Femur (tissue), 1 donor: Measurements from ENCODE around the gene TSPEAR.
"Not testable (repeated sequence)": the region's sequence is repeated elsewhere in the genome, so short reads cannot be mapped to it uniquely, and the experiment has no call there.

Experiments used
- DNase-seq: peaks from one replicate; pipeline ENCODE4 v3.0.0-alpha.2; 2017

The TSPEAR gene

DNA sequence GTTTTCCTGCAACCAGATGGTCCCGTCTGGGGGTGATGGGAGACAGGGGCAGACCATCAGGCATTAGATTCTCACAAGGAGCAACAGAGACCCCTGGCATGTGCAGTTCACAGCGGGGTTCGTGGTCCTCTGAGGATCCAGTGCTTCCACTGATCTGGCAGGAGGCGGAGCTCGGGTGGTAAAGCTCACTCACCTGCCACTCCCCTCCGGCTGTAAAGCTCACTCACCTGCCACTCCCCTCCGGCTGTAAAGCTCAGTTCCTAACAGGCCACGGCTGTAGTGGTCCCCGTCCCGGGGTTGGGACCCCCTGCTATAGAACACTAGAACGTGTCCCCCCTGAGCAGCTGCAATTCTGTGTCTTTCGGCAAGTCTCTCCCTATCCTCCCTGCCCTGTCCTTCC, 9.8 kb downstream of the TSPEAR start:
- DNase-seq = no peak

DNA sequence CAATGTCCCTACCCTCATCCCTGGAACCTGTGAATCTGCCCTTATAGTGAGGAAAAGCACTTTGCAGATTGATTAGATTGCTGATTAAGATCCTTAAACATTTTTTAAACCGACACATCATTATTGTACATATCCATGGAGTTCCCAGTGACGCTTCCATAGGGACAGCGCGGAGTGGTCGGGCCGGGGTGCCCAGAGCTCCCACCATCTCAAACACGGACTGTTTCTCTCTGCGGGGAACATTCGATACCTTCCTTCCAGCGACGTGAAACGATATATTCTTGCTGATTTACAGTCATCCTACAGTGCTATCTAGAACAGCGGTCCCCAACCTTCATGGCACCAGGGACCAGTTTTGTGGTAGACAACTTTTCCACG, 10.4 kb downstream of the TSPEAR start:
- no peak for DNase-seq

DNA sequence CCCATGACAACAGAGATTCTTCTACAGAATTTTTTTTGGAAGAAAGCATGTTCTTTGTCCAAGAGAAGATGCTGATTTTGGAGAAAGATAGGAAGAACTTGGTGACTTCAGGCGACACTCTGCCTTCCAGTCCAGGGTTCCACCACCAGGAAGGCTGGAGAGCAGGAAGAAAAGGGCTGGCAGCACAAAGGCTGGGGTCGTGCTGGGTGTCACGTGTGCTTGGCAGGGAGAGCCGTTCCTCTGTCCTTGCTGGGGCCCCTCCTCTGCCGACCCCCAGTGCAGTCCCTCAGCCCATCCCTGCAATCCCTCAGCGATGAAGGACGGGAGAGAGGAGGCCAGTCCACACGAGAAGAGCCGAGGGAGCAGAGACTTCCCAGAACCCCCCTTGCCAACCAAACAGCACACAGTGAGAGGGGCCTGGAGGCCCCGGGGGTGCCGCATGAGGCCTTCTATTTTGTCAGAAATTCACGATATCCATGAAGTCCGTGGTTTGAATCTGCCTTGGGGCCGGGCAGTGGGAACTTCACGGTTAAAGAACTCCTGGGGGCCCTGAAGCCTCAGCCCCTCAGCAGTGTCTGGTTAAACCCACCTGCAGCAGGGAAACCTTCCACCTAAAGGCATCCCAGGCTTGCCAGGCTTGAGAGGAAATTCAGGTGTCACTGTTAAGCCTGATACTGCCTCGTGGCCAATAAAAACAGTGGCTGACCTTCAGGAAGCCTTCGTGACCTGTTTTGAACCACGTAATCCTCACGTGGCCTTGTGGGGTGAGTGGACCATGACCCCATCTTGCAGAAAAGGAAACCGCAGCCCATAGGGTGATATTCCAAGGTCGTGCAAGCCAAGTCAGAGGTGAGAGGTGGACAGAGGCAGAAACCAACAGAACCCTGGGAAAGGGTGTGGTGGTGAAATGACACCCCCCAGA, 11.0 kb downstream of the TSPEAR start:
- DNase-seq = no peak

DNA sequence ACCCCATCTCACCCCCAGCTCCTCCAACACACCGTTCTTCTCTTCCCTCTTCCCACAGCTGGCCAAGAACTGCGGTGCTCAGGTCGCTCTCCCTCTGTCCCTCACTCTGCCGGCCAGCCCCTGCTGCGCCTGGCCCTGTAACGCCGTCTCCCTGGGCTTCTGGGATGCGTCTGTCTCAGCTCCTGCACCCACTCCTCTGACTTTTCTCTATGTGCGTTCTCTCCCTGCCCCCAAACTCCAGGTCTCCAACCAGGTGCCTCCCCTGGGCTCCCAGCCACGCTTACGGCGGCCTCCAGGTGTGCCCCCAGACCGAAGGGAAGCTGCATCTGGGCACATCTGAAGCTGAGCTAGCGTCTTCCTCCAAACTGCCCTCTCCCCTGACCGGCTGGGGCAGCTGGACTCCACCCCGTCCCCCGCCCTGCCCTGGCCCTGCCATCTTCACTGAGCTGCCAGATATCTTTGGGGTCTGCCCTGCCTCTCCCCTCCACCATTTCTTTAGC, 11.8 kb downstream of the TSPEAR start:
- DNase-seq = no peak

DNA sequence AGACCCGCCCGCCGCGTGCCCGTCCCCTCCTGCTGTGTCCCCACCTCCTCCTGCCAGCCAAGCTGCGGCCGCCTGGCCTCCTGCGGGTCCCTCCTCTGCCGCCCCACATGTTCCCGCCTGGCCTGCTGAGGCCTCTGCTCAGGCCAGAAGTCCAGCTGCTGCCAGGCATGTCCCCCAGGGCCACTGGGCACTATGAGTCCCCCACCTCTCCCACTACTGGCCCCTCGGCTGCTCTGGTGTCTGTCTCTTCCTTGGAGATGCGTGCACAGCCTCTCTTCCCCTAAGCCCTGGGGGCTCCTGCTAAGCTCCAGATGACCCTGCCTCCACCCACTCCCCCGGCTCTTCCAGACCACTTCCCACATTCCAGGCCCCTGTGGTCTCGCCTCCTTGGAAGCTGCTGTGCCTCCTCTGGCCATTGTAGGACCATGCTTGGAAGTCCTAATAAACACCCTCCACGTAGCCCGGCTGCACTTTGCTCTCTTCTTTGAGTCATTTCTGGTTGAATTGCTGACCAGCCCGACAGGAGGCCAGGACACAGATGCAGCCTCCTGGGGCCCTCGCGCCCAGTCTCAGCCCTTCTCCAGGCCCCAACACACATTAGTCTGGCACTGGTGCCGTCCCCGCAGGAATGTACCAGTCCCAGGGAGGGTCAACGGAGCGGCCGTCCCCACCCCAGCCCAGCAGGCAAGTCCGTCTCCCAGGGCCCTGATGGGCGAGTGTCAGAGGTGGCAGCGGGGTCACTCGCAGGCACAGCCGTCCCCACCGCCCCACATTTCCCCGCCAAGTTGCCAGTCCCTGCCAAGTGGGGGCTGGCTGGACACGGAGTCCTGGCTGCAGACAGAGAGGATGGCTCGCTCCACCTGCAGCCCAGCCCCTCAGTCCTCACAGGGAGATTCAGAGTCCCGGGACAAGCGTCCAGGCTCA, 13.3 kb downstream of the TSPEAR start:
- DNase-seq = no peak

DNA sequence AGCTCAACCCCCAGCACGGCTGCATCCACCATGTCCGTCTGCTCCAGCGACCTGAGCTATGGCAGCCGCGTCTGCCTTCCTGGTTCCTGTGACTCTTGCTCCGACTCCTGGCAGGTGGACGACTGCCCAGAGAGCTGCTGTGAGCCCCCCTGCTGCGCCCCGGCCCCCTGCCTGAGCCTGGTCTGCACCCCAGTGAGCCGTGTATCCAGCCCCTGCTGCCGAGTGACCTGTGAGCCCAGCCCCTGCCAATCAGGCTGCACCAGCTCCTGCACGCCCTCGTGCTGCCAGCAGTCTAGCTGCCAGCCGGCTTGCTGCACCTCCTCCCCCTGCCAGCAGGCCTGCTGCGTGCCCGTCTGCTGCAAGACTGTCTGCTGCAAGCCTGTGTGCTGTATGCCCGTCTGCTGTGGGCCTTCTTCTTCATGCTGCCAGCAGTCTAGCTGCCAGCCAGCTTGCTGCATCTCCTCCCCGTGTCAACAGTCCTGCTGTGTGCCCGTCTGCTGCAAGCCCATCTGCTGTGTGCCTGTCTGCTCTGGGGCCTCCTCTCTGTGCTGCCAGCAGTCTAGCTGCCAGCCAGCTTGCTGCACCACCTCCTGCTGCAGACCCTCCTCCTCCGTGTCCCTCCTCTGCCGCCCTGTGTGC, 14.1 kb downstream of the TSPEAR start, which contains the start of gene KRTAP10-12:
KRTAP10-12 (plus strand) TSS at position 1 of the 639 bp plus-strand sequence; CDS start at position 31, 30 bp downstream.
- DNase-seq = not testable (repeated sequence)

DNA sequence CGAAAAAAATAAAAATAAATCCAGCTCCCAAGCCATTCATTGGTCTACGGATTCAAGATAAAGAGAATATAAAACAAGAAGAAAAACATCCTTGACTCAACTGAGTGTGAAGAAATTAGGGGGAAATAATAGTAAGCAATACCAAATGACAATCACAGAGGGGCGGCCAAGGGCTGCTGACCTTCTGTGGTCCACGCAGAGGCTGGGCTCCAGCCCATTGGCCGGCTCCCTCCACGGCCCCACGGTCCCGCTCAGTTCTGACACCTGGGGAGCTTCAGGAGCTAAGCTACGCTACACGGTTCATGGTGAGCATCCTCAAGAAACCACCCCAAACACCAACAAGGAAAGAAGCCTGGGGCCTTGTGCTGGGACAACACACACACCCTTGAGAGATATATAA, 14.8 kb downstream of the TSPEAR start:
- DNase-seq = no peak

DNA sequence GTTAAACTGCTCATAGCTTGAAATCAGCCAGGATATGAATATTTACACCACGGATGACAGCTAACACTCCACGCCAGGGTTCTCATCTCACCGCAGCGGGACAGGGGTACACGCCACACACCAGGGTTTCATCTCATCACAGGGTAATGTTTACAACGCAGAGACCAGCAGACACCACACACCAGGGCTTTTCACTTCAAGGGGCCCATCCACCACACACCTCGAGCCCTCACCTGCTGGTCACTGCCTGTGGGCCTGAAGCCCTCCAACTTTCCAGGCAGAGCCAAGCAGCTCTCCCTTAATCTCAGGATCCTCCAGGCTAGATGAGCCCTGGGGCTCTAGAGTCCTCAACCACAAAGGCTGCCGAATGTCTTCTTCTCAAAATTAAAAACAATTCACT, 15.7 kb downstream of the TSPEAR start:
- no peak for DNase-seq

DNA sequence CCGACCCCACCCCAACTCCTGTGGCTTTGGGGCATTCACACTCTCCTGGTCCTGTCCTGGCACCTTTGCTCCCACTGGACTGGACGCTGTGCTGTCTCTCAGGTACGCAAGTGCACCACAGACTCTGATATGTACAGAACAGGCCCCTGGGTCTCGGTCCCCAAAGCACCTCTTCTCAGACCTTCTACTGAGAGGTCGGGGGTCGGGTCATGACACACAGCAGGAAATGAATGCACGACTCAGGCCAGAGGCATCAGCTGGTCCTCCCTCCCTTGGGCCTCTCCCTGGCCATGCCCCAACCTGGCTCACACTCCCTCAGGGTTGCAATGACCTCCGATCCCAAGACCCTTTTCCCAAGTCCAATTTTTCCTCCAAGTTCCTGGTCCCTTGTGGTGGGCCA, 16.2 kb downstream of the TSPEAR start:
- DNase-seq = no peak

DNA sequence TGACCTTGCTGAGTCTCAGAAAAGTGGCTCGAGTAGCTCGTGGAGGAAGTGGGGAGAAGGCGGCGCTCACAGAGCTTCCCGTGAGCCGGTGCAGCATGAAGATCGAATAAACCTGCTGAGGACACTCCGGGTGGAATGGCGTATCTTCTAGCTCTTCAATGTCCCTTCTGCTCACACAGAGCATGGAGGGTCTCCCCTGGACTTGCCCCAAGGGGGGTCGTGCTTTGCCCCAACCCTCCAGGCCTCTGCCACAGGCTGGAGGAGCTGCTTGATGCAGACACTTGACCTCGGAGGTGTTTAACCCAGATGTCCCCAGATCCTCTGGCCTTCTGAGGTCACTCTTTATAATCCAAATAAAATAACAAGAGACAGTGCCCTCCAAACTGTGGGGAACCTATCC, 16.6 kb downstream of the TSPEAR start:
- DNase-seq = no peak

DNA sequence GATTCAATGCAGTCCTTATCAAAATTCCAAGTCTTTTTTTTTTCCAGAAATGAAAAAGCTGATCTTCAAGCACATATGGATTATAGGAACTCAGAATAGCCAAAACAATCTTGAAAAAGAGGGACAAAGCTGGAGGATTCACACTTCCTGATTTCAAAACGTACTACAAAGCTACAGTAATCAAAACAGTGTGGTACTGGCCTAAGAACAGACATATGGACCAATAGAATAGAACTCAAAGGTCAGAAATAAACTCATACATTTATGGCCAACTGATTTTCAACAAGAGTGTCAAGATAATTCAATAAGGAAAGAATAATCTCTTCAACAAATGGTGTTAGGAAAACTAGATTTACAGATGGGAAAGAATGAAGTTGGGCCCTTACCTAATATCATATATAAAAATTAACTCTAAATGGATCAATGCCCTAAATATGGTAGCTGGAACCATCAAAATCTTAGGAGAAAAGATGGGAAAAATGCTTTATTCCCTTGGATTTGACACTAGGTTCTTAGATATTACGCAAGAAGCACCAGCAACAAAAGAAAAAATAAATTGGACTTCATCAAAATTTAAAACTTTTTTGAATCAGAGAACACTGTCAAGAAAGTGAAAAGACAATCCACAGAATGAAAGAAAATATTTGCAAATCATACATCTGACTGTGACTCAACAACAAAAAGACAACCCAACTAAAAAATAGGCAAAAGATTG, 18.4 kb downstream of the TSPEAR start:
- DNase-seq = no peak

DNA sequence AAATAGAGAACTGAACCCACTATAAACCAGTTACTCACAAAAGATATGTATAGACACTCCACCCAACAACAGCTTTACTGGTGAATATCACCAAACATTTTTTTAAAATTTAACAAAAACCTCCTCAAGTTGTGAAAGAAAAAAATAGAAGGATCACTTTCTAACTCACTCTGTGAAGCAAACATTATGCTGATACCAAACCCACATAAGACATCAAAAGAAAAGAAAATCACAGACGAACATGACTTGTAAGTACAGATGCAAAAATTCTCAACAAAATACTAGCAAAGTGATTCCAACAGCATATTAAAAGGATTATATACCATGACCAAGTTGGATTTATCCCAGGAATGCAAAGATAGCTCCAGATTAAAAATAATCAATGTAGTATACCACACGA, 19.7 kb downstream of the TSPEAR start:
- DNase-seq = no peak

DNA sequence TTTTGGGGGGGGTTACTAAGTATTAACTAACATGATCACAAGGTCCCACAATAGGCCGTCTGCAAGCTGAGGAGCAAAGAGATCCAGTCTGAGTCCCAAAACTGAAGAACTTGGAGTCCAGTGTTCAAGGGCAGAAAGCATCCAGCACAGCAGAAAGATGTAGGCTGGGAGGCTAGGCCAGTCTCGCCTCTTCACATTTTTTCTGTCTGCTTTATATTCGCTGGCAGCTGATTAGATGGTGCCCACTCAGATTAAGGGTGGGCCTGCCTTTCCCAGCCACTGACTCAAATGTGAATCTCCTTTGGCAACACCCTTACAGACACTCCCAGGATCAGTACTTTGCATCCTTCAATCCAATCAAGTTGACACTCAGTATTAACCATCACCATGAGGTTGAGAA, 21.6 kb downstream of the TSPEAR start:
- DNase-seq = not testable (repeated sequence)

DNA sequence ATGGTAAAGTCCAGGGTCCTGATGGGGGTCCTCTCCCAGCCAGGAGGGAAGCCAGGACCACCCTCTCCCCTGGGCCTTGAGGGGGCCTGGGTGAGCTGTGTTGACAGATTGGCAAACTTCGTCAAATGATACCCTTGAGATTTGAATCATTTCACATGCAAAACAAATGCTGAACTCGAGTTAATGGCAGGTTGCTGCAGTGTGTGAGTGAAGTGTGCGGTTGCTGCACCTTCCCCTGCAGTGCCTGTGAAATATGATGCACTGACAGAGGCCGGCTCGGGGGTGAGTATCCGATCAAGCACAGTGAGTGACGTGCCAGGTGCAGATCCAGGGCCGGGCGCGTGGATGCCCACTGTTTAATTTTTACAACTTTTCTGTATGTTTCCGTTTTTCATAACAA, 23.7 kb downstream of the TSPEAR start:
- DNase-seq = no peak

DNA sequence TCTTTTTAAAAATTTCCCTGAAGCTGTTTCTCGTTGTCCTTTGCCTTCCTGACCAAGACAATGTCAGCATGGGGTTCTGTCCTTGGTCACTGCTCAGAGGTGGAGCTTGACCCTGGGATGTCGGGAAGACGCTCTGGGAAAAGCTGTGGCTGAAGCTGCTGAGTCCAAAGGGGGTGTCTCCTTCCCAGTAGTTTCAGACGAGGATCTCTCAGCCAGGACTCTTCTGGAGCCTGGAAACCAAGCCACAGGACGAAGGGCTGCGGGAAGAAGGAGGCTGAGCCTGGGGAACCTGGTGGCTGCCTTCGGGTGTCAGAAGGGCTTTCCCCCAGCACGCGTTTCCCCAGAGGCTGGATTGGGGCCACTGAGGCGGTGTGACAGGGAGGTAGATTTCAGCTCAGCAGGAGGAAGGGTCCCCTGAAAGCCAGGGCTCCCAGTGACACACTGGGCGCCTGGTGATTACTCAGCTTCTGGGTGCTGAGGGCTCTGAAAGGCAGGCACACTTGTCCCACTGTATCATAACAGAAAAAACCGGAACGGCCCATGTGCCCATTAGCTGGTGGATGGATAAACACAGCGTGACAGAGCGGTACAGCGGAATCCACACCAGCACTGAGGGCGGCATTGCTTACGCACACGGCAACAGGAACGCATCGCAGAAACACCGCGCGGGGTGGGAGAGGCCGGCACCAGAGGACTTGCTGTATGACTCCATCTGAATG, 24.4 kb downstream of the TSPEAR start:
- no peak for DNase-seq

DNA sequence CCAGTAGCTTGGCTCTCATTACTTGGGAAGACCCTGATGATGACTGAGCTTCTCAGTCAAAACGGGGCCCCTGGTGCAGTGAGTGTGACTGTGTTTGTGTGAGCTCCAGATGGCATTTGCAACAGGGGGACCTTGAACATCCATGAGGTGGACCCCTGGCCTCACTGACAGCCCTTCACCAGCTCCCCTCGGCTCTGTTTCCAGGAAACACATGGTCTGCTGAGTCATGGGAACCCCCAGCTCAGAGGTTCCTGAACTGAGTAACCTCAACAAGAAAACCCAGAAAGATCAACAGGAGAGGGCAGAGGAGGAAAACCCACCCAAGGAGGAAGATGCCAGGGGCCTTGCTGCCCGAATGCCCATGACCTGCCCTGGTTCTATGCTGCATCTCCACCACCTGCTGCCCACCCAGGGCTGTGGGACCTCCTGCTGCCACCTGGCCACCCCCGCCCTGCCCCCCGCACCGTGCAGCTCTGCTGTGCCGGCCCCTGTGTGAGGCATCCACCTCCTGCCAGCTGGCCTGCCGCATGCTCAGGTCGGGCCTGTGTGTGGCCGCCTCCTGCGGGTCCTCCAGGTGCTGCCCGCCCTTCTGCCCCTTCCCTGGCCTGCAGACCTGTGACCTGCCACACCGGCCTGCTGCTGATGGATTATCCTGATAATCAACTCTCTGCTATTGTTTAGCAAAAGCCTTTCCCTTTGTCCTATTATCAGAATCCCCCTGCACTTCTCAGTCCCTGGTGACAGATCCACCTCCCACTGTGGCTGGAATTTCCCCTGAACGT, 25.2 kb downstream of the TSPEAR start:
- no peak for DNase-seq

DNA sequence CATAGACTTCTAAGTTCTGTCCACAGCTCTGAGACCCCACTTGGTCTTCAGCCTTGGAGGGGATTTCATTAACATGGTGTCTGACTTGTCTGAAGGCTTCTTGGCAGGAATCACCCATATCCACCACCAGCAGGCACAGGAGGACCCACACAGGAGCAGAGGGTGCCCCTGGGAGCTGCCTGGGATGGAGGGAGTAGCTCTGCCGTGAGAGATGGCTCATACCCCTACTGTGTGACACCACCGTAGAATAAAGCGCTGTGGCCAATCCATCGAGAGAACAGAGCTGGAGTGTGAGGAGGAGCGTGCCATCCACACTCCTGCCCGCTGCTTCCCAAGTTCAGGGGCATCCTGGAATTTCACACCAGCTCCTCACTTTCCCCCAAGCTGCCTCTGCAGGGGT, 26.3 kb downstream of the TSPEAR start:
- DNase-seq = not testable (repeated sequence)

DNA sequence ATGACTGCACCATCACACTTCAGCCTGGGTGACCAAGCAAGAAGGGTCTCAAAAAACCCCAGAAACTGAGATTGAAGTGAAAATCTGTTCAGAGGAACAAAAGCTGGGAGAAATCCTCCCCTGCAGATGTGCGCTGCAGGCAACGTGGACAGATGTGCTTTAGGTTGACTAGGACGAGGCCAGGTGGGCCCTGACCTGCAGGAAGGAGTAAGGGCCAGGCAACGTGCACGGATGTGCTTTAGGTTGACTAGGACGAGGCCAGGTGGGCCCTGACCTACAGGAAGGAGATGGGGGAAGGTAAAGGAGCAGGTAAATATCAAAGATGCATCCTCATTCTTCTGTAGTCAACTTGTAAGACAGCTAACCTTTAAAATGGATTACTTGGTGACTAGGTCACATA, 26.9 kb downstream of the TSPEAR start:
- no peak for DNase-seq

DNA sequence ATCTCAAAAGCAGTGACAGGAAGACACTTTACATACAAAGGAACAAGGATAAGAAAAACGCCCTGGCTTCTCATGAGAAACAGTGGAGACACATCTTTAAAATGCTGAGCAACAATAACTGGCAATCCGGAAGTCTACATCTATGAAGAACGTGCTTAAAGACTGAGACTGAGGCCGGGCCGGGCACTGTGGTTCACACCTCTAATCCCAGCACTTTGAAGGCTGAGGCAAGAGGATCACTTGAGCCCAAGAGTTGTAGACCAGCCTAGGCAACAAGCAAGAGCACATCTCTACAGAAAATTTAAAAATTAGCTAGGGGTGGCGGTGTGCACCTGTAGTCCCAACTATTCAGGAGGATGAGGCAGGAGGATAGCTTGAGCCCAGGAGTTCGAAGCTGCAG, 27.3 kb downstream of the TSPEAR start:
- no peak for DNase-seq

DNA sequence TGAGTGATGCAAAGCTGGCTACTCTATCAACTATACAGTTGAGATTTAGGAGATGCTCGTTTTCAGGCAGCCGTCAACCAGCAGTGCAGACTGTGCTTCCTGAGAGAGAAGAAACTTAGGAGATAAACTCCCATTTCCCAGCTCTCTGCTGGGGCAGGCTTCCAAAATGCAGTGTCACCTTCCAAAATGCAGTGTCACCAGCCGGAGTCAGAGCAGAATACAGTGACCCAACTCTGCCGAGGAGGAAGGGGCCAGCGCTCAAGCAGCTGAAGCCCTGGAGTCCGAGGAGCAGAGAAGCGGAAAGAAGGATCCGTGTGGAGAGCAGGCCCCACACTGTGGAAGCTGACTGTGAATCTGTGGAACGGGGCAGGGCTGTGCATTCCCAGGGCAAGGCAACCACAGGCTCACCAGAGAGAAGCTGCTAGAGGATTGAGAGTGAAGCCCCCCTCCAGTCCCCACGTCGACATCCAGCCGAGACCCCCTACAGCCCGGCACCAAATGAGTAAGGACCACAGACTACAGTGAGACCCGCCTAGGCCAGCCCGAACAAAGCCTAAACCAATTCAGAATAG, 28.7 kb downstream of the TSPEAR start:
- no peak for DNase-seq
